WTC11 (cell line): ENCODE results near the gene PITPNC1. TPM values are rescaled to one million over a fixed set of nuclear protein-coding genes. Genes with fewer than 3 reads are reported as not detected.

ENCODE experiments used
- ATAC-seq: fragments of 200-7000 bp; cut with Tn5 transposase; 2 replicates; pipeline ENCODE4 v1.10.0; 2021; ENCODE audit warnings: mild to moderate bottlenecking, moderate library complexity
- CTCF ChIA-PET: fragments of 300-600 bp; sonication (Branson Sonifier 250); formaldehyde crosslinking; loops from one replicate; lab custom pipeline; 2021; ENCODE audit warnings: antibody characterized with exemption; lab: Charles Lee
- POLR2A ChIA-PET: fragments of 350-600 bp; sonication (Branson Sonifier 250); formaldehyde crosslinking; loops from one replicate; lab custom pipeline; 2021; ENCODE audit warnings: antibody characterized with exemption; lab: Charles Lee
- DNase-seq: peaks from one replicate; pipeline ENCODE4 v3.0.0; 2021; ENCODE audit warnings: low spot score
- H3K27ac Mint-ChIP-seq: 2 replicates; pipeline ENCODE4 v1.8.0; 2021; ENCODE audit warnings: mixed read lengths
- H3K27me3 Mint-ChIP-seq: 2 replicates; pipeline ENCODE4 v1.8.0; 2021; ENCODE audit warnings: low read depth, mild to moderate bottlenecking, moderate library complexity, mixed read lengths
- H3K36me3 Mint-ChIP-seq: 2 replicates; pipeline ENCODE4 v1.8.0; 2021; ENCODE audit warnings: mixed read lengths
- H3K4me1 Mint-ChIP-seq: 2 replicates; pipeline ENCODE4 v1.8.0; 2022; ENCODE audit warnings: mixed read lengths
- H3K4me3 Mint-ChIP-seq: 2 replicates; pipeline ENCODE4 v1.8.0; 2021; ENCODE audit warnings: mild to moderate bottlenecking, moderate library complexity, mixed read lengths
- H3K9me3 Mint-ChIP-seq: 2 replicates; pipeline ENCODE4 v1.8.0; 2021; ENCODE audit warnings: mixed read lengths
- ATF1 ChIP-seq: sonication (generic); formaldehyde crosslinking; IDR thresholded peaks from 2 replicates; pipeline ENCODE4 v1.8.1; 2023; ENCODE audit warnings: mild to moderate bottlenecking, moderate library complexity, missing genetic modification reagents
- FOXP1 ChIP-seq: sonication (generic); formaldehyde crosslinking; IDR thresholded peaks from 2 replicates; pipeline ENCODE4 v1.8.0; 2022; ENCODE audit warnings: missing genetic modification reagents, mild to moderate bottlenecking, moderate library complexity, borderline replicate concordance
- HMGXB4 ChIP-seq: sonication (generic); formaldehyde crosslinking; IDR thresholded peaks from 2 replicates; pipeline ENCODE4 v1.8.1; 2023; ENCODE audit warnings: mild to moderate bottlenecking, moderate library complexity, missing genetic modification reagents
- MLX ChIP-seq: sonication (generic); formaldehyde crosslinking; IDR thresholded peaks from 2 replicates; pipeline ENCODE4 v1.8.1; 2023; ENCODE audit warnings: mild to moderate bottlenecking, missing genetic modification reagents, moderate library complexity
- RORB ChIP-seq: fragments of 250-450 bp; sonication (Bioruptor Pico); IDR thresholded peaks from 2 replicates; pipeline ENCODE4 v1.9.0; 2021; ENCODE audit warnings: mild to moderate bottlenecking
- USF1 ChIP-seq: sonication (generic); formaldehyde crosslinking; IDR thresholded peaks from 2 replicates; pipeline ENCODE4 v1.8.0; 2022; ENCODE audit warnings: mild to moderate bottlenecking, missing genetic modification reagents
- USF2 ChIP-seq: sonication (generic); formaldehyde crosslinking; IDR thresholded peaks from 2 replicates; pipeline ENCODE4 v1.8.1; 2023; ENCODE audit warnings: mild to moderate bottlenecking, missing genetic modification reagents, moderate library complexity
- ZBTB21 ChIP-seq: sonication (generic); formaldehyde crosslinking; IDR thresholded peaks from 2 replicates; pipeline ENCODE4 v1.8.1; 2023; ENCODE audit warnings: mild to moderate bottlenecking, missing genetic modification reagents, borderline replicate concordance
- ZMAT4 ChIP-seq: fragments of 250-450 bp; sonication (Bioruptor Pico); IDR thresholded peaks from 2 replicates; pipeline ENCODE4 v1.9.0; 2021; ENCODE audit warnings: mild to moderate bottlenecking
- ZNF281 ChIP-seq: sonication (generic); formaldehyde crosslinking; IDR thresholded peaks from 2 replicates; pipeline ENCODE4 v1.8.0; 2023; ENCODE audit warnings: mild to moderate bottlenecking, missing genetic modification reagents
- ZNF671 ChIP-seq: fragments of 250-450 bp; sonication (Bioruptor Pico); IDR thresholded peaks from 2 replicates; pipeline ENCODE4 v1.8.0; 2021; ENCODE audit warnings: mild to moderate bottlenecking
- total RNA-seq: library from RNA; stranded (reverse); gene quantifications from 3 replicates; pipeline ENCODE4 v1.2.3, GENCODE V29; 2021
- TF ChIP-seq, protein P1 (sequence below): fragments of 250-450 bp; sonication (Bioruptor Pico); IDR thresholded peaks from 2 replicates; pipeline ENCODE4 v1.9.0; 2021; ENCODE audit warnings: mild to moderate bottlenecking
- TF ChIP-seq, protein P2 (sequence below): sonication (generic); formaldehyde crosslinking; IDR thresholded peaks from 2 replicates; pipeline ENCODE4 v1.8.0; 2023; ENCODE audit warnings: missing genetic modification reagents, mild to moderate bottlenecking, borderline replicate concordance

Gene PITPNC1
- total RNA-seq, 1 experiment from 2014 or later = 39.8 TPM

DNA sequence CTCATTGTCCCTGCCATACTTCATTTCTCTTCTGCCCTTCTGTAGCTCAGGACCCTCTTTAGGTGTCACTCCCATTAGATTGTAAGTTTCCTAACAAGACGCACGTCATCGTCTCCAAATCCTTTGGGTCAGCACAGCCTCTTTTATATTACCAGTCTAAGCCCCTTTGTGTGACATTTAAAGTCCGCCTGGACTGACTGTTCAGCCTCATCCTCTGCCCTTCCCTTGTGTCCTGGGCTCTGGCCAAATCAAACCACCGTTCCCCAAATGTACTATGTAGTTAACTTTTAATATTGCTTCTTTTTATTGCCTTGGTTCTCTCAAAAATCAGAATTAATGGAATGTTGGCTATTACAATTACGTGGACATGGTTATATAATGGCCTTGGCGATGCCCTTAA is 38.2 kb downstream of the PITPNC1 start:
- CTCF ChIA-PET = no interaction called here
- POLR2A ChIA-PET = no interaction called here
- H3K36me3 Mint-ChIP-seq = peaks cover 12% of the 10 kb centered on the region

GRCh38 chr17:67417507-67417906 is 40.4 kb downstream of the PITPNC1 start:
- Mint-ChIP-seq H3K36me3 (peaks cover 12% of the 10 kb centered on the region), H3K27me3 (no peaks in the 10 kb centered on the region), H3K27ac (no peak overlapping the region), H3K4me3 (no peak overlapping the region), H3K9me3 (peaks cover 13% of the 10 kb centered on the region), H3K4me1 (peaks cover 24% of the 10 kb centered on the region)
- POLR2A ChIA-PET = interaction anchor here (0.6 to 0.7 kb wide), 2 partner anchors 61 to 127 kb away, joined by 3 to 12 read pairs; no protein-coding TSS in a partner anchor
- DNase-seq (no peak), ATAC-seq (no peak)
- CTCF ChIA-PET = no interaction called here
- TF ChIP-seq ZBTB21 = no peak
- TF ChIP-seq, protein P1, sequence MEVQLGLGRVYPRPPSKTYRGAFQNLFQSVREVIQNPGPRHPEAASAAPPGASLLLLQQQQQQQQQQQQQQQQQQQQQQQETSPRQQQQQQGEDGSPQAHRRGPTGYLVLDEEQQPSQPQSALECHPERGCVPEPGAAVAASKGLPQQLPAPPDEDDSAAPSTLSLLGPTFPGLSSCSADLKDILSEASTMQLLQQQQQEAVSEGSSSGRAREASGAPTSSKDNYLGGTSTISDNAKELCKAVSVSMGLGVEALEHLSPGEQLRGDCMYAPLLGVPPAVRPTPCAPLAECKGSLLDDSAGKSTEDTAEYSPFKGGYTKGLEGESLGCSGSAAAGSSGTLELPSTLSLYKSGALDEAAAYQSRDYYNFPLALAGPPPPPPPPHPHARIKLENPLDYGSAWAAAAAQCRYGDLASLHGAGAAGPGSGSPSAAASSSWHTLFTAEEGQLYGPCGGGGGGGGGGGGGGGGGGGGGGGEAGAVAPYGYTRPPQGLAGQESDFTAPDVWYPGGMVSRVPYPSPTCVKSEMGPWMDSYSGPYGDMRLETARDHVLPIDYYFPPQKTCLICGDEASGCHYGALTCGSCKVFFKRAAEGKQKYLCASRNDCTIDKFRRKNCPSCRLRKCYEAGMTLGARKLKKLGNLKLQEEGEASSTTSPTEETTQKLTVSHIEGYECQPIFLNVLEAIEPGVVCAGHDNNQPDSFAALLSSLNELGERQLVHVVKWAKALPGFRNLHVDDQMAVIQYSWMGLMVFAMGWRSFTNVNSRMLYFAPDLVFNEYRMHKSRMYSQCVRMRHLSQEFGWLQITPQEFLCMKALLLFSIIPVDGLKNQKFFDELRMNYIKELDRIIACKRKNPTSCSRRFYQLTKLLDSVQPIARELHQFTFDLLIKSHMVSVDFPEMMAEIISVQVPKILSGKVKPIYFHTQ (CRISPR knock-in tag) = no peak
- TF ChIP-seq USF2 = no peak
- TF ChIP-seq MLX (CRISPR knock-in tag) = no peak
- no peak for TF ChIP-seq ZMAT4 (CRISPR knock-in tag)
- TF ChIP-seq FOXP1 (CRISPR knock-in tag) = no peak

More for the DNA sequence above, 38.2 kb downstream of the PITPNC1 start:
- TF ChIP-seq, protein P2, sequence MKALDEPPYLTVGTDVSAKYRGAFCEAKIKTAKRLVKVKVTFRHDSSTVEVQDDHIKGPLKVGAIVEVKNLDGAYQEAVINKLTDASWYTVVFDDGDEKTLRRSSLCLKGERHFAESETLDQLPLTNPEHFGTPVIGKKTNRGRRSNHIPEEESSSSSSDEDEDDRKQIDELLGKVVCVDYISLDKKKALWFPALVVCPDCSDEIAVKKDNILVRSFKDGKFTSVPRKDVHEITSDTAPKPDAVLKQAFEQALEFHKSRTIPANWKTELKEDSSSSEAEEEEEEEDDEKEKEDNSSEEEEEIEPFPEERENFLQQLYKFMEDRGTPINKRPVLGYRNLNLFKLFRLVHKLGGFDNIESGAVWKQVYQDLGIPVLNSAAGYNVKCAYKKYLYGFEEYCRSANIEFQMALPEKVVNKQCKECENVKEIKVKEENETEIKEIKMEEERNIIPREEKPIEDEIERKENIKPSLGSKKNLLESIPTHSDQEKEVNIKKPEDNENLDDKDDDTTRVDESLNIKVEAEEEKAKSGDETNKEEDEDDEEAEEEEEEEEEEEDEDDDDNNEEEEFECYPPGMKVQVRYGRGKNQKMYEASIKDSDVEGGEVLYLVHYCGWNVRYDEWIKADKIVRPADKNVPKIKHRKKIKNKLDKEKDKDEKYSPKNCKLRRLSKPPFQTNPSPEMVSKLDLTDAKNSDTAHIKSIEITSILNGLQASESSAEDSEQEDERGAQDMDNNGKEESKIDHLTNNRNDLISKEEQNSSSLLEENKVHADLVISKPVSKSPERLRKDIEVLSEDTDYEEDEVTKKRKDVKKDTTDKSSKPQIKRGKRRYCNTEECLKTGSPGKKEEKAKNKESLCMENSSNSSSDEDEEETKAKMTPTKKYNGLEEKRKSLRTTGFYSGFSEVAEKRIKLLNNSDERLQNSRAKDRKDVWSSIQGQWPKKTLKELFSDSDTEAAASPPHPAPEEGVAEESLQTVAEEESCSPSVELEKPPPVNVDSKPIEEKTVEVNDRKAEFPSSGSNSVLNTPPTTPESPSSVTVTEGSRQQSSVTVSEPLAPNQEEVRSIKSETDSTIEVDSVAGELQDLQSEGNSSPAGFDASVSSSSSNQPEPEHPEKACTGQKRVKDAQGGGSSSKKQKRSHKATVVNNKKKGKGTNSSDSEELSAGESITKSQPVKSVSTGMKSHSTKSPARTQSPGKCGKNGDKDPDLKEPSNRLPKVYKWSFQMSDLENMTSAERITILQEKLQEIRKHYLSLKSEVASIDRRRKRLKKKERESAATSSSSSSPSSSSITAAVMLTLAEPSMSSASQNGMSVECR = no peak
- TF ChIP-seq ATF1 (CRISPR knock-in tag) (no peak), ZNF671 (CRISPR knock-in tag) (no peak), HMGXB4 (no peak), USF1 (no peak), RORB (no peak), ZNF281 (CRISPR knock-in tag) (no peak)
- Mint-ChIP-seq H3K27me3 (no peaks in the 10 kb centered on the region), H3K9me3 (peaks cover 13% of the 10 kb centered on the region), H3K4me3 (no peak overlapping the region), H3K27ac (no peak overlapping the region), H3K4me1 (peaks cover 11% of the 10 kb centered on the region)
- DNase-seq = no peak
- ATAC-seq = no peak
